ENCODE data around the gene KCNMA1.

GRCh38 chr10:77015360-77015759 is 622.2 kb downstream of the KCNMA1 start:
- TF ChIP-seq CTCF (IDR thresholded peaks at IDR 0.05) (no peak), POLR2A (IDR thresholded peaks at IDR 0.05) (no peak)
